NB4 (cell line): ENCODE results near the gene COL6A3.

Experiments used
- MYC ChIP-seq: IDR thresholded peaks from 2 replicates; pipeline ENCODE4 v1.6.1; 2011; ENCODE audit warnings: low read depth, low read length
- POLR2A ChIP-seq: IDR thresholded peaks from 2 replicates; pipeline ENCODE4 v1.6.1; 2011; ENCODE audit warnings: mild to moderate bottlenecking; ENCODE audit not compliant: insufficient read length; ENCODE audit errors: extremely low read depth
- TF ChIP-seq, protein P1 (sequence below): IDR thresholded peaks from one replicate; pipeline ENCODE4 v1.5.1; 2012; ENCODE audit warnings: low read depth, low read length
- TF ChIP-seq, protein P2 (sequence below): IDR thresholded peaks from 2 replicates; pipeline ENCODE4 v1.6.1; 2011; ENCODE audit warnings: low read depth, low read length

DNA sequence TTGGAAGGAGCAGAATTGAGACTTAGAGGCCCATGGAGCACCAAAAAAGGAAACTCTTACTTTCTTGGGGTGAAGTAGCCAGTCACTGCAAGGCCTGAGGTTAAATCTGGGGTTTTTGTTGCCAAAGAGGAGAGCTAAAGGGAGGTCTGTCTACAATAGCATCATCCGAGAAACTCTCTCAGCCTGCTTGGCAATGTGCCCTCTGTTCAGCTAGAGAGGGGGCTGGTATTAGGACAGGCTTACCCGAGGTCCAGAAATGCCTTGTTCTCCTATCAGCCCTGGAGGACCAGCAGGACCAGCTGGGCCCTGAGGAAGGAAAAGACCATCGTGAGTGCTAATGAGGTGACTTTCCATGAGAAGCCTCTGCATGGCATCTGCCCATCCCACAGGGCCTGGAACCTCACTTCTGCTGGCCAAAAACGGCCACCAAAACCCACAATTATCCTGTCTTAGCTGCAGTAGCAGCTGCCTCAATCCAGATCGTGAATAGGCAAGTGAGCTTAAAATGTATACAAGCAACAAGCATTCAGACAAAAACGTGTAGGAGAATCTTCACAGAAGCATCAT lies 61.6 kb downstream of the COL6A3 start:
- TF ChIP-seq, protein P1, sequence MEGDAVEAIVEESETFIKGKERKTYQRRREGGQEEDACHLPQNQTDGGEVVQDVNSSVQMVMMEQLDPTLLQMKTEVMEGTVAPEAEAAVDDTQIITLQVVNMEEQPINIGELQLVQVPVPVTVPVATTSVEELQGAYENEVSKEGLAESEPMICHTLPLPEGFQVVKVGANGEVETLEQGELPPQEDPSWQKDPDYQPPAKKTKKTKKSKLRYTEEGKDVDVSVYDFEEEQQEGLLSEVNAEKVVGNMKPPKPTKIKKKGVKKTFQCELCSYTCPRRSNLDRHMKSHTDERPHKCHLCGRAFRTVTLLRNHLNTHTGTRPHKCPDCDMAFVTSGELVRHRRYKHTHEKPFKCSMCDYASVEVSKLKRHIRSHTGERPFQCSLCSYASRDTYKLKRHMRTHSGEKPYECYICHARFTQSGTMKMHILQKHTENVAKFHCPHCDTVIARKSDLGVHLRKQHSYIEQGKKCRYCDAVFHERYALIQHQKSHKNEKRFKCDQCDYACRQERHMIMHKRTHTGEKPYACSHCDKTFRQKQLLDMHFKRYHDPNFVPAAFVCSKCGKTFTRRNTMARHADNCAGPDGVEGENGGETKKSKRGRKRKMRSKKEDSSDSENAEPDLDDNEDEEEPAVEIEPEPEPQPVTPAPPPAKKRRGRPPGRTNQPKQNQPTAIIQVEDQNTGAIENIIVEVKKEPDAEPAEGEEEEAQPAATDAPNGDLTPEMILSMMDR: no peak
- TF ChIP-seq POLR2A (no peak), MYC (no peak)
- TF ChIP-seq, protein P2, sequence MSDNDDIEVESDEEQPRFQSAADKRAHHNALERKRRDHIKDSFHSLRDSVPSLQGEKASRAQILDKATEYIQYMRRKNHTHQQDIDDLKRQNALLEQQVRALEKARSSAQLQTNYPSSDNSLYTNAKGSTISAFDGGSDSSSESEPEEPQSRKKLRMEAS: no peak
